Measurements from ENCODE around the gene DNER.

DNA sequence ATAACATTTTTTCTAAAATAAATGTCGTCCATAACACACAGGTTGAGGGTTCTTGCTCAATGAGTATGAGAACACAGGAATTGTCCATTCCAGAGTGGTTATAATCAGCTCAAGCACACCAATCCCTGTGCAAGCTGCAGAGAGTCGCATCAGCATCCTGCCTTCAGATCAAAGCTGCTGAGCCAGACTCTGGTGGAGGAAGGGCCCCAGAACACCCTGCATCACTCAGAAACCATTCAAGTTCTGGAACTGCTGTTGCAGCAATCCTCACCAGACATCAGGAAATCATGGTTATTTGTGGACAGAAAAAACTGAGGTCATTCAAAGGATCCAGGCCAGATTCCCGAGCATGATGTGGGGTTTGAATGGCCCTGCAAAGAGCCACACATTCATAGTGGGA is 44.5 kb downstream of the DNER start:
- no peak for TF ChIP-seq EZH2 (IDR thresholded peaks at IDR 0.05; ENCODE audit: borderline replicate concordance, low read depth, low read length, poor library complexity, severe bottlenecking)
- TF ChIP-seq, protein P1, sequence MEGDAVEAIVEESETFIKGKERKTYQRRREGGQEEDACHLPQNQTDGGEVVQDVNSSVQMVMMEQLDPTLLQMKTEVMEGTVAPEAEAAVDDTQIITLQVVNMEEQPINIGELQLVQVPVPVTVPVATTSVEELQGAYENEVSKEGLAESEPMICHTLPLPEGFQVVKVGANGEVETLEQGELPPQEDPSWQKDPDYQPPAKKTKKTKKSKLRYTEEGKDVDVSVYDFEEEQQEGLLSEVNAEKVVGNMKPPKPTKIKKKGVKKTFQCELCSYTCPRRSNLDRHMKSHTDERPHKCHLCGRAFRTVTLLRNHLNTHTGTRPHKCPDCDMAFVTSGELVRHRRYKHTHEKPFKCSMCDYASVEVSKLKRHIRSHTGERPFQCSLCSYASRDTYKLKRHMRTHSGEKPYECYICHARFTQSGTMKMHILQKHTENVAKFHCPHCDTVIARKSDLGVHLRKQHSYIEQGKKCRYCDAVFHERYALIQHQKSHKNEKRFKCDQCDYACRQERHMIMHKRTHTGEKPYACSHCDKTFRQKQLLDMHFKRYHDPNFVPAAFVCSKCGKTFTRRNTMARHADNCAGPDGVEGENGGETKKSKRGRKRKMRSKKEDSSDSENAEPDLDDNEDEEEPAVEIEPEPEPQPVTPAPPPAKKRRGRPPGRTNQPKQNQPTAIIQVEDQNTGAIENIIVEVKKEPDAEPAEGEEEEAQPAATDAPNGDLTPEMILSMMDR (conservative IDR thresholded peaks at IDR 0.05; ENCODE audit: low read depth, low read length), result no peak
